NB4 (cell line): ENCODE results near the gene MYO1D.

Experiments used
- MYC ChIP-seq: IDR thresholded peaks from 2 replicates; pipeline ENCODE4 v1.6.1; 2011; ENCODE audit warnings: low read depth, low read length
- POLR2A ChIP-seq: IDR thresholded peaks from 2 replicates; pipeline ENCODE4 v1.6.1; 2011; ENCODE audit warnings: mild to moderate bottlenecking; ENCODE audit not compliant: insufficient read length; ENCODE audit errors: extremely low read depth
- TF ChIP-seq, protein P1 (sequence below): IDR thresholded peaks from one replicate; pipeline ENCODE4 v1.5.1; 2012; ENCODE audit warnings: low read depth, low read length
- TF ChIP-seq, protein P2 (sequence below): IDR thresholded peaks from 2 replicates; pipeline ENCODE4 v1.6.1; 2011; ENCODE audit warnings: low read depth, low read length

DNA sequence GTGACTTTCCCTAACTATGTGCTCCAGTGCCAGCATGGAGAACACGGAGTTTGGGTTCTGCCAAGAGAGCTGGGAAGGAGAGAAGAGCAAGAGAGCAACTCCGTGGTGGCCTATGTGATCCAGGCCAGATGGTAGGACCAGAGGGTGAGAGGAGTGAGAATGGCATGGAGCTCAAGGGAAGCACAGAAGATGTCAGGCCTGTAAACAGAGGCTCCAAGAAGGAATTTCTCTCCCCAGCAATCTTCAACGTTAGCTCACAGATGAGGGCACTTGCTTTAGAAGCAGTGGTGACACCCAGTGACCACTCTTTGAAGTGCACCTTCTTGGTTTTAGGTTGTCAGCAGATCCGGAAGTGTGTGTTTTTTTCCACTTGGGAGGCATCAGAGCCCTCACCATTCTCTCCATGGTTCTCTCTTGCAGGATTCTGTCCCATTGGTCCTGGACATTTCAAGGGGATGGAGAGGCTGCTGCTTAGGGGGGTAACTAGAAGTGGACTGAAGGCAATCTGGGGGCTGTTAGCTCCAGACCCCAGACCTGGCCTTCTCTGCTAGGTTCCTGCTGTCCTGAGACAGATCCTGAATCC is 33.0 kb upstream of the MYO1D start:
- TF ChIP-seq POLR2A: no peak
- TF ChIP-seq, protein P1, sequence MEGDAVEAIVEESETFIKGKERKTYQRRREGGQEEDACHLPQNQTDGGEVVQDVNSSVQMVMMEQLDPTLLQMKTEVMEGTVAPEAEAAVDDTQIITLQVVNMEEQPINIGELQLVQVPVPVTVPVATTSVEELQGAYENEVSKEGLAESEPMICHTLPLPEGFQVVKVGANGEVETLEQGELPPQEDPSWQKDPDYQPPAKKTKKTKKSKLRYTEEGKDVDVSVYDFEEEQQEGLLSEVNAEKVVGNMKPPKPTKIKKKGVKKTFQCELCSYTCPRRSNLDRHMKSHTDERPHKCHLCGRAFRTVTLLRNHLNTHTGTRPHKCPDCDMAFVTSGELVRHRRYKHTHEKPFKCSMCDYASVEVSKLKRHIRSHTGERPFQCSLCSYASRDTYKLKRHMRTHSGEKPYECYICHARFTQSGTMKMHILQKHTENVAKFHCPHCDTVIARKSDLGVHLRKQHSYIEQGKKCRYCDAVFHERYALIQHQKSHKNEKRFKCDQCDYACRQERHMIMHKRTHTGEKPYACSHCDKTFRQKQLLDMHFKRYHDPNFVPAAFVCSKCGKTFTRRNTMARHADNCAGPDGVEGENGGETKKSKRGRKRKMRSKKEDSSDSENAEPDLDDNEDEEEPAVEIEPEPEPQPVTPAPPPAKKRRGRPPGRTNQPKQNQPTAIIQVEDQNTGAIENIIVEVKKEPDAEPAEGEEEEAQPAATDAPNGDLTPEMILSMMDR: peak; percentile 90
- no peak for TF ChIP-seq MYC
- TF ChIP-seq, protein P2, sequence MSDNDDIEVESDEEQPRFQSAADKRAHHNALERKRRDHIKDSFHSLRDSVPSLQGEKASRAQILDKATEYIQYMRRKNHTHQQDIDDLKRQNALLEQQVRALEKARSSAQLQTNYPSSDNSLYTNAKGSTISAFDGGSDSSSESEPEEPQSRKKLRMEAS: no peak
